Stomach (tissue), 4 donors: ENCODE data around the gene IFT74.
"Not testable (repeated sequence)": the region's sequence is repeated elsewhere in the genome, so short reads cannot be mapped to it uniquely, and the experiment has no call there.

Experiments
- EP300 ChIP-seq: sonication (generic); formaldehyde crosslinking; IDR thresholded peaks from one replicate; pipeline ENCODE4 v1.6.1; 2017; ENCODE audit warnings: antibody characterized with exemption
- POLR2A ChIP-seq, 4 donors: fragments of 450-650 bp; IDR thresholded peaks; one replicate each; pipeline ENCODE4 v1.6.1; 2016; ENCODE audit warnings: antibody characterized with exemption in 4 of 4, control low read depth in 2 of 4, mild to moderate bottlenecking in 1 of 4, moderate library complexity in 1 of 4
- POLR2AphosphoS5 ChIP-seq, 3 donors: sonication (generic); formaldehyde crosslinking; IDR thresholded peaks; one replicate each; pipeline ENCODE4 v1.6.1; 2016; ENCODE audit warnings: antibody characterized with exemption in 3 of 3
- TF ChIP-seq, protein P1 (sequence below), 7 experiments: fragments of 450-650 bp in 4 of 7; fragments of 200-600 bp in 3 of 7; sonication (generic) in 3 of 7; IDR thresholded peaks; one replicate each; pipeline ENCODE4 v1.5.1; 2016 to 2019; ENCODE audit warnings: antibody characterized with exemption in 7 of 7, control low read depth in 2 of 7, mild to moderate bottlenecking in 1 of 7

DNA sequence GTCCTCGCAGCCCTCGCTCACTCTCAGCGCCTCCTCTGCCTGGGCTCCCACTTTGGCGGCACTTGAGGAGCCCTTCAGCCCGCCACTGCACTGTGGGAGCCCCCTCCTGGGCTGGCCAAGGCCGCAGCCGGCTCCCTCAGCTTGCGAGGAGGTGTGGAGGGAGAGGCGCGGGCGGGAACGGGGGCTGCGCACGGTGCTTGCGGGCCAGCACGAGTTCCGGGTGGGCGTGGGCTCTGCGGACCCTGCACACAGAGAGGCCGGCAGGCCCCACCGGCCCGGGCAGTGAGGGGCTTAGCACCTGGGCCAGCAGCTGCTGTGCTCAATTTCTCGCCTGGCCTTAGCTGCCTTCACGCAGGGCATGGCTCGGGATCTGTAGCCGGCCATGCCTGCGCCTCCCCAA lies 136.3 kb downstream of the IFT74 start:
- TF ChIP-seq, protein P1, sequence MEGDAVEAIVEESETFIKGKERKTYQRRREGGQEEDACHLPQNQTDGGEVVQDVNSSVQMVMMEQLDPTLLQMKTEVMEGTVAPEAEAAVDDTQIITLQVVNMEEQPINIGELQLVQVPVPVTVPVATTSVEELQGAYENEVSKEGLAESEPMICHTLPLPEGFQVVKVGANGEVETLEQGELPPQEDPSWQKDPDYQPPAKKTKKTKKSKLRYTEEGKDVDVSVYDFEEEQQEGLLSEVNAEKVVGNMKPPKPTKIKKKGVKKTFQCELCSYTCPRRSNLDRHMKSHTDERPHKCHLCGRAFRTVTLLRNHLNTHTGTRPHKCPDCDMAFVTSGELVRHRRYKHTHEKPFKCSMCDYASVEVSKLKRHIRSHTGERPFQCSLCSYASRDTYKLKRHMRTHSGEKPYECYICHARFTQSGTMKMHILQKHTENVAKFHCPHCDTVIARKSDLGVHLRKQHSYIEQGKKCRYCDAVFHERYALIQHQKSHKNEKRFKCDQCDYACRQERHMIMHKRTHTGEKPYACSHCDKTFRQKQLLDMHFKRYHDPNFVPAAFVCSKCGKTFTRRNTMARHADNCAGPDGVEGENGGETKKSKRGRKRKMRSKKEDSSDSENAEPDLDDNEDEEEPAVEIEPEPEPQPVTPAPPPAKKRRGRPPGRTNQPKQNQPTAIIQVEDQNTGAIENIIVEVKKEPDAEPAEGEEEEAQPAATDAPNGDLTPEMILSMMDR (IDR thresholded peaks at IDR 0.05), result not testable (repeated sequence)
- not testable (repeated sequence) for TF ChIP-seq POLR2A (IDR thresholded peaks at IDR 0.05); POLR2AphosphoS5 (IDR thresholded peaks at IDR 0.05); EP300
